Right renal cortex interstitium (tissue), 3 donors: Measurements from ENCODE around the gene TAX1BP1. TPM values are rescaled to one million over a fixed set of nuclear protein-coding genes. Genes with fewer than 3 reads are reported as not detected.

Source experiments
- DNase-seq, 3 donors: peaks; one replicate each; pipeline ENCODE4 v3.0.0-alpha.2; 2013; ENCODE audit warnings: low read depth in 3 of 3, low spot score in 2 of 3
- polyA plus RNA-seq, 3 donors: library from polyadenylated mRNA; unstranded; fragments of 120-200 nt; gene quantifications; one replicate each; pipeline ENCODE4 v1.2.1, GENCODE V29; 2013; ENCODE audit not compliant: insufficient read length in 3 of 3

TAX1BP1 gene
- polyA plus RNA-seq, 3 donors = 139 to 143 (median 143) TPM

GRCh38 chr7:27873981-27874957, 134.3 kb downstream of the TAX1BP1 start:
- no peak for DNase-seq

- no peak for DNase-seq
Observed at GRCh38 chr7:27875061-27875460, 135.1 kb downstream of the TAX1BP1 start.

- DNase-seq = no peak
Observed at GRCh38 chr7:27875832-27876231, 135.9 kb downstream of the TAX1BP1 start.

- DNase-seq = no peak
Observed at GRCh38 chr7:27876756-27877155, 136.8 kb downstream of the TAX1BP1 start.

Other genes starting within 250 kb of the TAX1BP1 start
- 100 to 1,000 TPM; 103 to 108 (median 103) TPM for gene HIBADH, start 77.3 kb upstream of the TAX1BP1 start, polyA plus RNA-seq